Stomach (tissue), 9 donors: ENCODE results near the gene SAPCD2. TPM values are rescaled to one million over a fixed set of nuclear protein-coding genes. Genes with fewer than 3 reads are reported as not detected.

Experiments used
- DNase-seq, 2 donors: peaks; one replicate each; pipeline versions ENCODE4 v3.0.0 to v3.0.0-alpha.2; 2013 to 2019
- H3K27ac ChIP-seq, 5 donors: fragments of 200-600 bp in 4 of 5; sonication (generic) in 4 of 5; one replicate each; pipeline ENCODE4 v1.5.1; 2013 to 2019; ENCODE audit warnings: mild to moderate bottlenecking in 1 of 5, moderate library complexity in 1 of 5
- H3K27me3 ChIP-seq, 3 donors: fragments of 200-600 bp; sonication (generic); one replicate each; pipeline ENCODE4 v1.5.1; 2017 to 2019; ENCODE audit warnings: mixed run types in 1 of 3
- H3K36me3 ChIP-seq, 4 donors: fragments of 200-600 bp; sonication (generic); 1 replicate in 3 of 4; 2 replicates in 1 of 4; pipeline ENCODE4 v1.5.1; 2016 to 2019
- H3K4me1 ChIP-seq, 4 donors: fragments of 200-600 bp; sonication (generic); one replicate each; pipeline ENCODE4 v1.5.1; 2016 to 2019
- H3K4me3 ChIP-seq, 4 donors: fragments of 200-600 bp; sonication (generic) in 3 of 4; one replicate each; pipeline ENCODE4 v1.5.1; 2016 to 2019; ENCODE audit warnings: mild to moderate bottlenecking in 1 of 4
- H3K9me3 ChIP-seq, 4 donors: fragments of 200-600 bp; sonication (generic); one replicate each; pipeline ENCODE4 v1.5.1; 2016 to 2019
- EP300 ChIP-seq: sonication (generic); formaldehyde crosslinking; IDR thresholded peaks from one replicate; pipeline ENCODE4 v1.6.1; 2017; ENCODE audit warnings: antibody characterized with exemption
- POLR2A ChIP-seq, 4 donors: fragments of 450-650 bp; IDR thresholded peaks; one replicate each; pipeline ENCODE4 v1.6.1; 2016; ENCODE audit warnings: antibody characterized with exemption in 4 of 4, control low read depth in 2 of 4, mild to moderate bottlenecking in 1 of 4, moderate library complexity in 1 of 4
- POLR2AphosphoS5 ChIP-seq, 3 donors: sonication (generic); formaldehyde crosslinking; IDR thresholded peaks; one replicate each; pipeline ENCODE4 v1.6.1; 2016; ENCODE audit warnings: antibody characterized with exemption in 3 of 3
- WGBS, 5 donors: extraction: QIAGEN DNeasy Blood & Tissue Kit in 3 of 5; methylation state at CpG; one replicate each; pipeline versions ENCODE4 v1.1.5 to v1.1.7; 2013 to 2018; 5-methylcytosine and 5-hydroxymethylcytosine counted together
- intact Hi-C: fragments of 100-400 bp; cut with DNase I; formaldehyde crosslinking; loops from one replicate; pipeline ENCODE4 v1.15.1; 2023; ENCODE audit warnings: low total_unique reads
- polyA plus RNA-seq, 3 donors: library from polyadenylated mRNA; stranded (reverse); fragments of 200-250 nt; gene quantifications; one replicate each; pipeline ENCODE4 v1.2.3, GENCODE V29; 2013
- total RNA-seq, 5 donors: library from RNA; depleted of rRNA; stranded (reverse); fragments of >200 nt; gene quantifications; one replicate each; pipeline versions ENCODE4 v1.1.0 to v1.2.3, GENCODE V29; 2014 to 2016
- TF ChIP-seq, protein P1 (sequence below), 7 experiments: fragments of 450-650 bp in 4 of 7; fragments of 200-600 bp in 3 of 7; sonication (generic) in 3 of 7; IDR thresholded peaks; one replicate each; pipeline ENCODE4 v1.5.1; 2016 to 2019; ENCODE audit warnings: antibody characterized with exemption in 7 of 7, control low read depth in 2 of 7, mild to moderate bottlenecking in 1 of 7
- donor health status: healthy with polysubstance abuse.
- donor health status: Bipolar disorder and iron deficiency.
- donor health status: healthy.

SAPCD2 gene
- total and polyA plus RNA-seq, 8 donors: 1.7 to 84.9 (median 3.8) TPM; not detected in 1

DNA sequence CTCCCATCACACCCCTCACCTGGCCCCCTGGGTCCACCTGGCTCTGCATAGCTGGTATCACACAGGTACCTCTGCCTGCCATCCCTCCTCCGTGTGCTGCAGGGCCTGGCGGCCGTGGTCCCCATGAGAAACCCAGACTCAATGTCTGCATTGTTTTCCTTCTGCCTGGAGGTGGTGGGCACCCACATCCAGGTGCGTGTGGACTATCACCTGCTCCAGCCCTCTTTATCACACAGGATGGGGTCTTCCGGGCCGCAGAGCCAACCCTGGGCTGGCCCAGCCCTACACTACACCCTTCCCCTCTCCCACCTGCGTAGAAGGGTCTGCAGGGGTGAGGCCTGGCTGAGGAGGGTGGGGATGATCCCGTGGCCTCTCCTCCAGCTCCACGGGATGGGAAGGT is 31.4 kb downstream of the SAPCD2 start:
- peaks cover 17 to 50% (median 39%) of the 10 kb centered on the region in 4 donors for H3K36me3 ChIP-seq
- H3K4me1 ChIP-seq: peaks cover 16 to 38% (median 33%) of the 10 kb centered on the region in 4 donors
- no peak for DNase-seq
- H3K27me3 ChIP-seq: peaks cover 0 to 16% (median 0%) of the 10 kb centered on the region in 3 donors
- TF ChIP-seq EP300: no peak
- TF ChIP-seq POLR2A (IDR thresholded peaks at IDR 0.05): no peak
- TF ChIP-seq, protein P1, sequence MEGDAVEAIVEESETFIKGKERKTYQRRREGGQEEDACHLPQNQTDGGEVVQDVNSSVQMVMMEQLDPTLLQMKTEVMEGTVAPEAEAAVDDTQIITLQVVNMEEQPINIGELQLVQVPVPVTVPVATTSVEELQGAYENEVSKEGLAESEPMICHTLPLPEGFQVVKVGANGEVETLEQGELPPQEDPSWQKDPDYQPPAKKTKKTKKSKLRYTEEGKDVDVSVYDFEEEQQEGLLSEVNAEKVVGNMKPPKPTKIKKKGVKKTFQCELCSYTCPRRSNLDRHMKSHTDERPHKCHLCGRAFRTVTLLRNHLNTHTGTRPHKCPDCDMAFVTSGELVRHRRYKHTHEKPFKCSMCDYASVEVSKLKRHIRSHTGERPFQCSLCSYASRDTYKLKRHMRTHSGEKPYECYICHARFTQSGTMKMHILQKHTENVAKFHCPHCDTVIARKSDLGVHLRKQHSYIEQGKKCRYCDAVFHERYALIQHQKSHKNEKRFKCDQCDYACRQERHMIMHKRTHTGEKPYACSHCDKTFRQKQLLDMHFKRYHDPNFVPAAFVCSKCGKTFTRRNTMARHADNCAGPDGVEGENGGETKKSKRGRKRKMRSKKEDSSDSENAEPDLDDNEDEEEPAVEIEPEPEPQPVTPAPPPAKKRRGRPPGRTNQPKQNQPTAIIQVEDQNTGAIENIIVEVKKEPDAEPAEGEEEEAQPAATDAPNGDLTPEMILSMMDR (IDR thresholded peaks at IDR 0.05): no peak
- no peak for TF ChIP-seq POLR2AphosphoS5 (IDR thresholded peaks at IDR 0.05)
- H3K9me3 ChIP-seq: no peaks in the 10 kb centered on the region
- H3K27ac ChIP-seq: no peak overlapping the region
- WGBS, 5 donors: 86 to 92% (median 89%) methylated on average over 5 to 9 of the region's 9 CpGs
- intact Hi-C loops: loop anchor here (5.0 kb wide), 1 partner anchor 252 kb away; no protein-coding TSS in a partner anchor
- H3K4me3 ChIP-seq: no peak overlapping the region

DNA sequence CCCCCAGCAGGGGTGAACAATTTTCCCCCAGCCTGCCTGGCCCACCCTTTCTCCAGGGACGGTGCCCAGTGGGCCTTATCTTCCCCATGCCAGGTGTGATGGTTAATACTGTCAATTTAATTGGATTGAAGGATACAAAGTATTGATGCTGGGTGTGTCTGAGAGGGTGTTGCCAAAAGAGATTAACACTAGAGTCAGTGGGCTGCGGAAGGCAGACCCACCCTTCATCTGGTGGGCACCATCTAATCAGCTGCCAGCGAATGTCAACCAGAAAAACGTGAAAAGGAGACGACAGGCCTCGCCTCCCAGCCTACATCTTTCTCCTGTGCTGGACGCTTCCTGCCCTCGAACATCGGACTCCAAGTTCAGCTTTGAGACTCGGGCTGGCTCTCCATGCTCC is 32.9 kb downstream of the SAPCD2 start:
- H3K9me3 ChIP-seq: no peaks in the 10 kb centered on the region
- H3K4me1 ChIP-seq: peaks cover 9 to 24% (median 19%) of the 10 kb centered on the region in 4 donors
- no peak overlapping the region for H3K27ac ChIP-seq
- peaks cover 17 to 50% (median 39%) of the 10 kb centered on the region in 4 donors for H3K36me3 ChIP-seq
- H3K4me3 ChIP-seq: no peak overlapping the region
- DNase-seq: no peak
- WGBS, 5 donors: 72 to 85% (median 80%) methylated on average over 10 of the region's 10 CpGs
- peaks cover 0 to 6% (median 0%) of the 10 kb centered on the region in 3 donors for H3K27me3 ChIP-seq
- intact Hi-C loops: loop anchor here (5.0 kb wide), 1 partner anchor 250 kb away; no protein-coding TSS in a partner anchor
- TF ChIP-seq POLR2A (IDR thresholded peaks at IDR 0.05) (no peak), POLR2AphosphoS5 (IDR thresholded peaks at IDR 0.05) (no peak), EP300 (no peak)
- TF ChIP-seq, protein P1 (IDR thresholded peaks at IDR 0.05): no peak

DNA sequence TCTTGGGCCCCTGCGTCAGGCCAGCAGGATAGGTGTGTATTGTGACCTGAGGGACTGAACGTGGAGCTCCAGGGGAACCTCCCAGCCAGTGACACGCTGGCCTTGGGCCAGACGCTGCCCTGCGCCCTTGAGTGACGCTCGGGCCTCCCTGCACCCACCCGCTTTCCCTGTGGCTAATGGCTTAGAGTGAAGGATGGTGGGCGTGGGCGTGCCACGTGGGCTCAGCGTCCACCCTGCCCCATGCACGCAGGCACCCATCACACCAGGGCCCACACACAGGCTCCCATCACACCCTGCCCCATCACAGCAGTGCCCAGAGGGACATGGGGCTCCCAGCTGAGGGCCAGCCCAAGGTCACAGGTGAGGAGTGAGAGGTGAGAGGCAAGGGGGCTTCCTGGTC is 33.3 kb downstream of the SAPCD2 start:
- intact Hi-C loops: loop anchor here (5.0 kb wide), 1 partner anchor 250 kb away; no protein-coding TSS in a partner anchor
- 50 to 60% (median 53%) methylated on average over 6 to 13 of the region's 13 CpGs for WGBS, 5 donors
- no peak for DNase-seq
- Histone ChIP-seq H3K27me3 (peaks cover 0 to 6% (median 0%) of the 10 kb centered on the region in 3 donors), H3K27ac (no peak overlapping the region), H3K4me1 (peaks cover 9 to 27% (median 18%) of the 10 kb centered on the region in 4 donors), H3K36me3 (peaks cover 17 to 49% (median 39%) of the 10 kb centered on the region in 4 donors), H3K4me3 (no peak overlapping the region), H3K9me3 (no peaks in the 10 kb centered on the region)
- TF ChIP-seq, protein P1 (IDR thresholded peaks at IDR 0.05): no peak
- TF ChIP-seq POLR2AphosphoS5 (IDR thresholded peaks at IDR 0.05): no peak
- no peak for TF ChIP-seq EP300
- TF ChIP-seq POLR2A (IDR thresholded peaks at IDR 0.05): no peak

DNA sequence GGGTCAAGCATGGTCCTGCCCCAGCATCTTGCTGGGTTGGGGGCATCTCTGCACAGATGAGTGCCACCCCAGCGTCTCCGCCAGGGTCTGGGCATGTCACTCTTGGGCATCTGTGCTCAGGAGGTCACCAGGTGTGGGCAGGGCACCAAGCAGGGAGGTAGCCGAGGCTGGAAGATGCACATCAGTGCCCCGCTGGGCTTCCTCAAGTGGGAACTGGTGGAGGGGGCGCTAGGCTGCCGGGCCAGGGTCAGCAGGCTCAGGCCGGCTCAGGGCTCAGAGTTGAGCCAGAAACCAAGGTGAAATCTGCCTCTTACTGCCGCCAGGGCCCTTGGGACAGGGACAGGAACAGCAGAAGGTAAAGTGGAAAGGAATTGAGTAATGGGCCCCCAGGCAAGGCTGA is 34.4 kb downstream of the SAPCD2 start:
- WGBS, 5 donors: 49 to 78% (median 60%) methylated on average over 1 to 8 of the region's 8 CpGs
- Histone ChIP-seq H3K4me1 (peaks cover 9 to 34% (median 26%) of the 10 kb centered on the region in 4 donors), H3K36me3 (peaks cover 17 to 38% (median 36%) of the 10 kb centered on the region in 4 donors), H3K27ac (no peak overlapping the region), H3K27me3 (peaks cover 0 to 6% (median 0%) of the 10 kb centered on the region in 3 donors), H3K4me3 (no peak overlapping the region), H3K9me3 (no peaks in the 10 kb centered on the region)
- no peak for TF ChIP-seq POLR2A (IDR thresholded peaks at IDR 0.05)
- TF ChIP-seq EP300: no peak
- TF ChIP-seq POLR2AphosphoS5 (IDR thresholded peaks at IDR 0.05): no peak
- TF ChIP-seq, protein P1 (IDR thresholded peaks at IDR 0.05): no peak
- intact Hi-C loops: loop anchor here (5.0 kb wide), 1 partner anchor 249 kb away; no protein-coding TSS in a partner anchor
- no peak for DNase-seq
